GM19025 (cell line): ENCODE data around the gene HRNR.
"Not testable (repeated sequence)": the region's sequence is repeated elsewhere in the genome, so short reads cannot be mapped to it uniquely, and the experiment has no call there.

Experiments used
- ATAC-seq: cut with Tn5 transposase; IDR thresholded peaks from one replicate; pipeline ENCODE4 v1.9.1; 2021; ENCODE audit warnings: mild to moderate bottlenecking, low read depth, moderate library complexity; ENCODE audit not compliant: unreplicated experiment

Gene HRNR

GRCh38 chr1:152224093-152224492 is at the start of gene HRNR:
Gene HRNR (minus strand): TSS chr1:152224193. CDS start chr1:152223253, 940 bp downstream.
- no peak for ATAC-seq

DNA sequence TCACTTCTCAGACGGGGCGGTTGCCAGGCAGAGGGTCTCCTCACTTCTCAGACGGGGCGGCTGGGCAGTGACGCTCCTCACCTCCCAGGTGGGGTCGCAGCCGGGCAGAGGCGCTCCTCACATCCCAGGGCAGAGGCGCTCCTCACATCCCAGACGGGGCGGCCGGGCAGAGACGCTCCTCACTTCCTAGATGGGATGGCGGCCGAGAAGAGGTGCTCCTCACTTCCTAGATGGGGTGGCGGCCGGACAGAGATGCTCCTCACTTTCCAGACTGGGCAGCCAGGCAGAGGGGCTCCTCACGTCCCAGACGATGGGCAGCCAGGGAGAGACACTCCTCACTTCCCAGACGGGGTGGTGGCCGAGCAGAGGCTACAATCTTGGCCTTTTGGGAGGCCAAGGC is 32.4 kb upstream of the HRNR start:
- ATAC-seq, result not testable (repeated sequence)

DNA sequence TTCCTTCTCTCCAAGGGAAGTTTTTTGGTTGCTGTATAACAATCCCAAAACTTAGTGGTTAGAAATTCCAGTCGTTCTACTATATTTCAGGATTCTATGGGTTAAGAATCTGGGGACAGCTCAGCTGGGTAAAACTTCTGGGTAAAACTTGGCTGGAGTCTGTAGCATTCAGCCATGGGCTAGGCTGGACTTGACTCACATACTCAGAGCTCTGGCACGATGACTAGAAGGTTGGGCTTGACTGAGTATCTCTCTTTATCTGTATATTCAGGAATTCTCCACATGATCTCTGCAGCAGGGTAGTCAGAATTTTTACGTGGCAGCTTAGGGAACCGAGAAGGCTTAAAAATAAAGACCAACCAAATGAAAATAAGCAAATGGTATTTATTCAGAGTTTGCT is 28.2 kb upstream of the HRNR start:
- no peak for ATAC-seq

DNA sequence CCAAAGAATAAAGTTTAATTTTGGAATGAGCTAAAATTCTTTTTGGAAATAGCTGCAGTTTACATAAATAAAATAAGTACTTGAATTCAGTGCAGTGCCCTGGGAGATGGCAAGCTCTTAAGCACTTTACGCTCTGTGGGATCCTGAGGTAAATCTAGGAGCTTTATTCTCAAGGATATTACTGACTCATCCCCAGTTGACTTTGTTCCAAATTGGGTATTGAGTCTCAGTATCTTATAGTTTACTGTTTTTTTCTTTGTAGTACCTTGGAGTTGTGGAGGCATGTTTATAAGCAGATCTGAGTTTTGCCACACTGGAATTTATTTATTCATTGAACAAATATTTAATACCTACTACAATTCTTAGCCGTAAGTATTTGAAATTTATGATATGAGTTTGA is 27.4 kb upstream of the HRNR start:
- no peak for ATAC-seq

- no peak for ATAC-seq
Measured at GRCh38 chr1:152247316-152247715, 23.3 kb upstream of the HRNR start.

DNA sequence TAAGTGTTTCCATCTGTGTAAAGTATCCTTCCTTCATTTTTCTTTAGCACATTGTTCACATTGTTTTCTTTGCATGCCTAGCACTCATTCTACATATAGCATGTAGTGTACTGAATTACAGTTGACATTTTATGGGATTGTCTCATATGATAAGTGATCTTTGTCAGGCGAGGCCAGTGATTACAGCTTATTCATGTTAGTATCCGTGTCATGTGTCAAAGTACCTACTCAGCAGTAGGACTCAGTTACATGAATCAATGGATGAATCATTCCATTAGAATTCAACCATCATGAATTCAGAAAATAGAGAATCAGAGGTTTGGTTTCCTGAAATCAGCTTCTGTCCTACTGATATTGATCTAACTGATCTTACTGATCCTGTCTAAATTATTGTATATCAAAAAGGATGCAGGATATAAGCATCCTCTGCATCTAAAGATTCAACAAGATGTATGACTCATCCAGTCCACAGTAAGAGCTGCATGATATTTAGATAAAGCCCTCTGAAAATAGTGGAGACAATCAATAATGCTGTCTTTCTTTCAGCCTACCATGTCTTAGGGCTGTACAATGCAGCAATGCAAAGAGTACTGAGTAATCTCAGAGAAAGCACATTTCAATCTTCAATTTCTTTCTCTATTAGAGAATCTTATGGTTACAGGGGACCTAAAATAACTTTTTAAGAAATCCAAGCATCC is 20.7 kb upstream of the HRNR start:
- ATAC-seq, result no peak

DNA sequence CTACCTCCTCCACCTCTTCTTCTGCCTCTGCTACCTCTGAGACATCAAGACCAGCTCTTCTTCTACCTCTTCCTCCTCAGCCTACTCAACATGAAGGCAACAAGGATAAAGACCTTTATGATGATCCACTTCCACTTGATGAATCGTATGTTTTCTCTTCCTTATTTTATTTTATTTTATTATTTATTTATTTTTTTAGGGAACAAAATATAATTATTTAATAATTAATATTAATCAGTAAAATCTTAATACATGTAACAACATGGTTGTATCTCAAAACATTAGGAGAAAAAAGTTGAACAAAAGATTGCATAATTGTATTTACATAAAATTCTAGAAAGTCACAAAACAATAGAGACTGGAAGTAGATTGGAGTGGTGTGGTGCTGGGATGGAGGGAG is 13.1 kb upstream of the HRNR start:
- no peak for ATAC-seq

DNA sequence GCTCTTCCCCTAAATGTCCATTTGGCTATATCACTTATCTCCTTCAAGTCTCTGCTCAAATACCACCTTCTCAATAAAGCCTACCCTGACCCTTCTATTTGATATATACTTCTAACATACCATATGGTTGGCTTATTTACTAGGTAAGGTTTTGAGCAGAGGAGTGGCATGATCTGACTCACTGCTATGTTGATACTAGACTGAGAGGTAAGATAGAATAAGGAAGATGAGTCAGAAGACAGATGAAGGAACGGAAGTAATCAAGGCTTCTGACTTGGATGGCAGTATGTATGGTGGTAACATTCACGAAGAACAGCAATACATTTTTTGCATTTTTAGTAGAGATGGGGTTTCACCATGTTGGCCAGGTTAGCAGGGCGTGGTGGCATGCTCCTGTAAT is 4.8 kb upstream of the HRNR start:
- no peak for ATAC-seq

DNA sequence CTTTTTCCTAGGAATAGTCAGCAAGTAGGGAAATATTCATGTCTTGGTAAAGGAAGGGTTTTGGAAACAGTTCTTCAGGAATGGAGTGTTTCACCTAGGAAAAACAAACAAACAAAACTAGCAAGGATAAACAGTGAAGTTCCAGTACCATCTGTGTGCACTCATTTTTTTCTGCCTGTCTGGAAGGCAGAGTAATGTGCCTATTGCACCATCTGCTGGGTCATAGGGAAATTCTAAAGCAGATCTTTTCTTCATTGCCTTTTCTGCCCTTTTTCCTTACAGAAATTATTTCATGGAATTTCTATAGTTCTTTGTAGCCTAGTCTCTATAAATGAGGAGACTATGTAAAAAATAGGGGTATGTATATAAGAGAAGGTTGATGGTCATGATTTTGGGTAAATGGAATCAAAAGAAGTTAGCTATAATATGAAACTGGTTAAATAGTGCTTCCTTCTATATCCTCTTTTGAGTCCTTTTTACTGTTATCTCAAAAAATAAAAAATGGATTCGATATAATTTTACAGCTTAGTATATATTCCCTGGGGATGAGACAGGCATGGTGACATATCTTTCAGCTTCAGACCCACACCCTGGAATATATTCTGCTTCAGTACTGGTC is 3.4 kb upstream of the HRNR start:
- ATAC-seq, result no peak

GRCh38 chr1:152225678-152226077 is 1.7 kb upstream of the HRNR start:
- no peak for ATAC-seq

GRCh38 chr1:152220166-152221163 is 3.5 kb downstream of the HRNR start:
- ATAC-seq, result no peak

DNA sequence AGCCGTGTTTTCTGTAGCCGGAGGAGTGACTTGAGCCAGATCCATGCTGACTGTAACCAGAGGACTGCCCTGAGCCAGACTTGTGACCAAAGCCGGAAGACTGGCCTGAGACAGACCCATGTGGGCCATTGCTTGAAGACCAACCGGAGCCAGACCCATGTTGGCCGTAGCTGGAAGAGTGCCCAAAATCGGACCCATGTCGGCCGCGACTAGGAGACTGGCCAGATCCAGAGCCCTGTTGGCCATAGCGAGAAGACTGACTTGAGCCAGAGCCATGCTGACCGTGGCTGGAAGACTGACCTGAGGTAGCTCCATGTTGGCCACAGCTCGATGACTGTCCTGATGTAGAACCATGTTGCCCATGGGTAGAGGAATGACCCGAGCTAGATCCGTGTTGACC is 4.6 kb downstream of the HRNR start:
- not testable (repeated sequence) for ATAC-seq

DNA sequence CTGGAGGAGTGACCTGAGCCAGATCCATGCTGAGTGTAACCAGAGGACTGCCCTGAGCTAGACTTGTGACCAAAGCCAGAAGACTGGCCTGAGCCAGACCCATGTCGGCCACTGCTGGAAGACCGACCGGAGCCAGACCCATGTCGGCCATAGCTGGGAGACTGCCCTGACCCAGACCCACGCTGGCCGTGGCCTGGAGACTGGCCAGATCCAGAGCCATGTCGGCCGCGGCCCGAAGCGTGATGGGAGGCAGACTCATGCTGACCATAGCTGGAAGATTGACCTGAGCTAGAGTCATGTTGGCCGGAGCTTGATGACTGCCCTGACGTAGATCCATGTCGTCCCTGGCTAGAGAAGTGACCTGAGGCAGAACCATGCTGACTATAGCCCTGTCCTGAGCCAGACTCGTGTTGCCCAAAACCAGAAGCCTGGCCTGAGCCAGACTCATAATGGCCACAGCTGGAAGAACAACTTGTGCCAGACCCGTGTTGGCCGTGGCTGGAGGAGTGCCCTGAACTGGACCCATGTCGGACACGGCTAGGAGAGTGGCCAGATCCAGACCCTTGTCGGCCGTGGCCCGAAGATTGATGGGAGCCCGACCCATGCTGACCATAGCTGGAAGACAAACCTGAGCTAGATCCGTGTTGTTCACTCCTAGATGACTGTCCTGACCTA is 5.1 kb downstream of the HRNR start:
- no peak for ATAC-seq

DNA sequence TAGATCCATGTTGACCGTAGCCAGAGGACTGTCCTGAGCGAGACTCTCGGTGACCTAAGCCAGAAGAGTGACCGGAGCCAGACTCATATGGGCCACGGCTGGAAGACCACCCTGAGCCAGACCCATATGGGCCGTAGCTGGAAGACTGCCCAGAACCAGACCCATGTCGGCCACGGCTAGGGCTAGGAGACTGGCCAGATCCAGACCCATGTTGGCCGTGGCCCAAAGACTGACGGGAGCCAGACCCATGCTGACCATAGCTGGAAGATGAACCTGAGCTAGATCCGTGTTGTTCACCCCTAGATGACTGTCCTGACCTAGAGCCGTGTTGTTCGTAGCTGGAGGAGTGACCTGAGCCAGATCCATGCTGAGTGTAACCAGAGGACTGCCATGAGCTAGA is 8.4 kb downstream of the HRNR start:
- ATAC-seq, result not testable (repeated sequence)

- ATAC-seq, result not testable (repeated sequence)
Measured at GRCh38 chr1:152214911-152215310, 9.1 kb downstream of the HRNR start.

DNA sequence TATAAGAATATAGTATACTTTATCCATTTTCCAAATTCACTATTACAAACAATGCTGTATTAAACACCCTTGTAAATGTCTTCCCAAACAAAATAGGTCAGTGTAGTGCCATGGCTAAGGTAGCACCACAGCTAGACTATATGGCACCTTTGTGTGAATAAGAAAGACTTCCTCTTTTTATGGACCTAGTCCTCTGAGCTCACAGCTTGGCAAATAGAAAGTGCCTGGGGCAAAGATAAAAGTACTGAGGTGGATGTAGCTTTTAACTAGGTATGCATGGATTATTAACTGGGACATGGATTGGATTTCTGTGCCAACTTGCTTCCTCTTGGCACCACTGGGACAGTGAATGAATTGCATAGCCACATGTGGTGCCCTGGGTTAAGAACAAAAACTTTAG is 25.0 kb downstream of the HRNR start:
- ATAC-seq, result no peak

- no peak for ATAC-seq
Measured at GRCh38 chr1:152197361-152197941, 26.5 kb downstream of the HRNR start.

- ATAC-seq, result no peak
Measured at GRCh38 chr1:152191711-152192110, 32.3 kb downstream of the HRNR start.

DNA sequence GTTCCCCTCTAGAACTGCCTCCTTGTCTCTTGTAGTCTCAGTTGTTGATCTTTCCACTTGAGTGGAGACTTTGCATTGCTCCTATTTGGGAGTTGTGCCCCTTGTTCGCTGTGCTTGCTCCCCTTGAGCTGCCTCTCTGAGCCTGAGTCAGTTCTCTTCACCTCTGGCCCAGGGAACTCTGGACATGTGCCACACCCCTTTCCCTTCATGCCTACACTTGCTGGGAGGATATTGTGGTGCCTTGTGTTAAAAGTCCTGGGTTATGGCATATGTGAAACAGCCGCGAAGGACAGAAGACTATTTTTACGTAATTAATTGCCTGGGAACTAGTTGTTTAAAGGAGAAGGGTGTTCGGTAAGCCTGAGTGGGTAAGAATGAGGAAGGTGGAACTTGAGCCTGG is 32.7 kb downstream of the HRNR start:
- ATAC-seq, result no peak

GRCh38 chr1:152190589-152190988 is 33.4 kb downstream of the HRNR start:
- no peak for ATAC-seq
